Smooth muscle cell (in vitro differentiated cells): ENCODE data around the gene EME2. TPM values are rescaled to one million over a fixed set of nuclear protein-coding genes. Genes with fewer than 3 reads are reported as not detected.

Experiments used
- DNase-seq: peaks from one replicate; lab custom pipeline; 2025; ENCODE audit not compliant: unreplicated experiment; lab: John Stamatoyannopoulos, UW
- H2AFZ ChIP-seq: fragments of 200-600 bp; sonication (generic); 2 replicates; pipeline ENCODE4 v1.6.0; 2016; ENCODE audit warnings: antibody characterized with exemption, low read depth, mild to moderate bottlenecking
- H3F3A ChIP-seq: fragments of 200-600 bp; sonication (generic); 2 replicates; pipeline ENCODE4 v1.6.0; 2017; ENCODE audit warnings: antibody characterized with exemption, low read depth
- H3K27ac ChIP-seq: fragments of 200-600 bp; sonication (generic); 2 replicates; pipeline ENCODE4 v1.5.1; 2016; ENCODE audit warnings: low read depth, mild to moderate bottlenecking
- H3K27me3 ChIP-seq: fragments of 200-600 bp; sonication (generic); 2 replicates; pipeline ENCODE4 v1.6.1; 2016; ENCODE audit warnings: low read depth, mild to moderate bottlenecking
- H3K36me3 ChIP-seq: fragments of 200-600 bp; sonication (generic); 2 replicates; pipeline ENCODE4 v1.5.1; 2016; ENCODE audit warnings: low read depth
- H3K4me1 ChIP-seq: fragments of 200-600 bp; sonication (generic); 2 replicates; pipeline ENCODE4 v1.5.1; 2016; ENCODE audit warnings: low read depth
- H3K4me2 ChIP-seq: fragments of 200-600 bp; sonication (generic); 2 replicates; pipeline ENCODE4 v1.6.0; 2016; ENCODE audit warnings: mild to moderate bottlenecking
- H3K4me3 ChIP-seq: fragments of 200-600 bp; sonication (generic); 2 replicates; pipeline ENCODE4 v1.5.1; 2016; ENCODE audit warnings: mild to moderate bottlenecking
- H3K79me2 ChIP-seq: fragments of 200-600 bp; sonication (generic); 2 replicates; pipeline ENCODE4 v1.6.0; 2016; ENCODE audit warnings: low read depth, mild to moderate bottlenecking
- H3K9ac ChIP-seq: fragments of 200-600 bp; sonication (generic); 2 replicates; pipeline ENCODE4 v1.6.0; 2016; ENCODE audit warnings: low read depth
- H3K9me3 ChIP-seq: fragments of 200-600 bp; sonication (generic); replicated peaks from 2 replicates; pipeline ENCODE4 v1.5.1; 2016; ENCODE audit warnings: low read depth
- H4K20me1 ChIP-seq: fragments of 200-600 bp; sonication (generic); 2 replicates; pipeline ENCODE4 v1.6.0; 2016; ENCODE audit warnings: low read depth
- CTCF ChIP-seq: fragments of 200-600 bp; sonication (generic); IDR thresholded peaks from 2 replicates; pipeline ENCODE4 v1.5.1; 2017; ENCODE audit warnings: borderline replicate concordance, mild to moderate bottlenecking, antibody characterized with exemption; ENCODE audit not compliant: insufficient read depth, poor library complexity, severe bottlenecking
- WGBS: methylation state at CpG from one replicate; pipeline ENCODE4 v1.1.7; 2016; ENCODE audit warnings: low lambda C conversion rate; 5-methylcytosine and 5-hydroxymethylcytosine counted together
- polyA plus RNA-seq: library from polyadenylated mRNA; unstranded; fragments of >200 nt; fragmentation: Nextera tagmentation; extraction: Ambion mirVana; gene quantifications from 2 replicates; pipeline ENCODE4 v1.2.1, GENCODE V29; 2016
- total RNA-seq: library from RNA; depleted of rRNA; stranded (reverse); fragments of >200 nt; gene quantifications from 2 replicates; pipeline ENCODE4 v1.2.3, GENCODE V29; 2014

Gene EME2
- total and polyA plus RNA-seq, 2 experiments from 2014 or later, result 3.6 to 3.8 TPM

- H3K36me3 ChIP-seq, result no peaks in the 10 kb centered on the region
- TF ChIP-seq CTCF, result no peak
- no peak overlapping the region for H3K27ac ChIP-seq
- DNase-seq, result no peak
- peaks cover 27% of the 10 kb centered on the region for H4K20me1 ChIP-seq
- no peaks in the 10 kb centered on the region for H3K4me1 ChIP-seq
- no peak overlapping the region for H3K9ac ChIP-seq
- H2AFZ ChIP-seq, result no peak overlapping the region
- peaks cover 16% of the 10 kb centered on the region for H3K79me2 ChIP-seq
- H3K9me3 ChIP-seq, result no peaks in the 10 kb centered on the region
- no peaks in the 10 kb centered on the region for H3K27me3 ChIP-seq
- no peak overlapping the region for H3K4me3 ChIP-seq
- no peak overlapping the region for H3K4me2 ChIP-seq
- WGBS, result 98% methylated on average over 37 of the region's 44 CpGs
- H3F3A ChIP-seq, result no peaks in the 10 kb centered on the region
These were observed 18.1 kb downstream of the EME2 start for GRCh38 chr16:1790611-1791255.

GRCh38 chr16:1791256-1791942, 18.8 kb downstream of the EME2 start:
- Histone ChIP-seq H2AFZ (no peak overlapping the region), H3K36me3 (no peaks in the 10 kb centered on the region), H4K20me1 (peaks cover 20% of the 10 kb centered on the region), H3K27me3 (no peaks in the 10 kb centered on the region), H3K27ac (no peak overlapping the region), H3K9ac (no peak overlapping the region), H3K9me3 (no peaks in the 10 kb centered on the region), H3K4me1 (no peaks in the 10 kb centered on the region), H3K4me2 (no peak overlapping the region), H3K79me2 (peaks cover 11% of the 10 kb centered on the region), H3K4me3 (no peak overlapping the region), H3F3A (no peaks in the 10 kb centered on the region)
- no peak for TF ChIP-seq CTCF
- 96% methylated on average over 42 of the region's 53 CpGs for WGBS
- DNase-seq, result no peak

DNA sequence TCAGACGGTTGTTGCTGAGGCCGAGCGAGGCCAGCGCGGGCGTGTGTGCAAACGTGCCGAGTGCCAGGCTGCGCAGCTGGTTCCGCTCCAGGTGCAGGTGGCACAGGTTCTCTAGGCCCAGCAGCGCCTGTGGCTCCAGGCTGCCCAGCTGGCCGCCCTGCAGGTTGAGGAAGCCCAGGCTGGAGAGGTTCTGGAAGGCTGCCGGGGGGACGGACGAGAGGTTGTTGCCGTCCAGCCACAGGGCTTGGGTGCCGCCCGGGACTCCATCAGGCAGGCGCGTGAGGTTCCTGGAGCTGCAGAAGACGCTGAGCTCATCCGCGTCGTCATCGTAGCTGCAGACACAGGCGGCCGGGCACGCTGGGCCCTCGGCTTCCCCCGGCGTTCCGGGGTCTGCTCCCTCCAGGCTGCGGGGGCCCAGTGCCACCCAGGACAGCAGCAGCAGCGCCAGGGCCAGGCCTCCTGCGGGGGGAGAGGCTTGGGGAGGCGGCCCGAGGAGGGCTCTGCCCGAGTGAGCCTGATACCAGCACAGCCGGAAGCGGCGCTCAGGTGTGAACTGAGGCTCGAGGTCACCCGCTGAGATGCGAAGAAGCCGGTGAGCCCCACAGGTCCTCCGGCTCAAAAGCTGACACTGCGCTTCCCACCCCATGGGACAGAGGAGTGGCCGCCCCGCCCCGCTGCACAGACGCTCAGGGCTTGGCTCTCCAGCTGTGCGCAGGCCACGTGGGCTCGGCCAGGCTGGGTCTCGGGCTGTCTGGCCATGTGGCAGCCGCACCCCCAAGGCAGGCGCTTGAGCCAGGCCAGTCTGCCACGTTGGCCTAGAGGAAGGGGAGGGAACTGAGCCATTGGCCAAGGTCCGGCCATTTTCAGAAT, 19.6 kb downstream of the EME2 start:
- Histone ChIP-seq H4K20me1 (peaks cover 12% of the 10 kb centered on the region), H3K27ac (no peak overlapping the region), H3F3A (no peaks in the 10 kb centered on the region), H3K4me3 (no peak overlapping the region), H3K4me1 (no peaks in the 10 kb centered on the region), H3K36me3 (no peaks in the 10 kb centered on the region), H3K9me3 (no peaks in the 10 kb centered on the region), H3K27me3 (no peaks in the 10 kb centered on the region), H3K9ac (no peak overlapping the region), H3K79me2 (peaks cover 4% of the 10 kb centered on the region), H2AFZ (no peak overlapping the region), H3K4me2 (no peak overlapping the region)
- DNase-seq, result no peak
- WGBS, result 98% methylated on average over 55 of the region's 59 CpGs
- TF ChIP-seq CTCF, result no peak
